ENCODE measurements around the gene MAGI1. TPM values are rescaled to one million over a fixed set of nuclear protein-coding genes. Genes with fewer than 3 reads are reported as not detected.
"Not testable (repeated sequence)": the region's sequence is repeated elsewhere in the genome, so short reads cannot be mapped to it uniquely, and the experiment has no call there.

MAGI1 gene
- total RNA-seq, 3 donors from 2014 or later (not counting 1 experiment from before 2014, with no cell fraction given) = not detected

DNA sequence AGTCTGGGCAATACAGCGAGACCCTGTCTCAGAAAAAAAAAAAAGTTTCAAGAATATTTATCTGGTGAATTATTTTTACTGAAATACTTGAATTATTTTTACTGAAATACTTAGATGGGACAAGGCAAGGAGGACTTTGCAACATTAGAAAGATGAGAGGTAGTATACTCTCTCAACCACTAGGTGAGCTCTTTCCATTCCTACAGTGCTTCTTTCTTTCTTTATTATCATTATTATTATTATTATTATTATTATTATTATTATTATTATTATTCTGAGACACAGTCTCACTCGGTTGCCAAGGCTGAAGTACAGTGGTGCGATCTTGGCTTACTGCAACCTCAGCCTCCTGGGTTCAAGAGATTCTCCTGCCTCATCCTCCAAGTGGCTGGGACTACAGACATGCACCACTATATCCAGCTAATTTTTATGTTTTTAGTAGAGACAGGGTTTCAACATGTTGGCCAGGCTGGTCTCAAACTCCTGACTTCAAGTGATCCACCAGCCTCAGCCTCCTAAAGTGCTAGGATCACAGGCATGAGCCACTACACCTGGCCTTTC is 468.8 kb downstream of the MAGI1 start:
- intact Hi-C loops (cut with micrococcal nuclease) = no loop called here
- ATAC-seq = no peak
- H3K27me3 ChIP-seq (ENCODE audit: control insufficient read depth, insufficient read depth, low read length) = no peaks in the 10 kb centered on the region
- 100% methylated on average over 2 of the region's 3 CpGs for WGBS (ENCODE audit: insufficient coverage)
- no peaks in the 10 kb centered on the region for H3K4me1 ChIP-seq (ENCODE audit: control insufficient read depth, insufficient read depth, low read length)
- H3K27me3 Mint-ChIP-seq (ENCODE audit: low read depth in 2 of 2) = no peaks in the 10 kb centered on the region
- TF ChIP-seq, protein P1, sequence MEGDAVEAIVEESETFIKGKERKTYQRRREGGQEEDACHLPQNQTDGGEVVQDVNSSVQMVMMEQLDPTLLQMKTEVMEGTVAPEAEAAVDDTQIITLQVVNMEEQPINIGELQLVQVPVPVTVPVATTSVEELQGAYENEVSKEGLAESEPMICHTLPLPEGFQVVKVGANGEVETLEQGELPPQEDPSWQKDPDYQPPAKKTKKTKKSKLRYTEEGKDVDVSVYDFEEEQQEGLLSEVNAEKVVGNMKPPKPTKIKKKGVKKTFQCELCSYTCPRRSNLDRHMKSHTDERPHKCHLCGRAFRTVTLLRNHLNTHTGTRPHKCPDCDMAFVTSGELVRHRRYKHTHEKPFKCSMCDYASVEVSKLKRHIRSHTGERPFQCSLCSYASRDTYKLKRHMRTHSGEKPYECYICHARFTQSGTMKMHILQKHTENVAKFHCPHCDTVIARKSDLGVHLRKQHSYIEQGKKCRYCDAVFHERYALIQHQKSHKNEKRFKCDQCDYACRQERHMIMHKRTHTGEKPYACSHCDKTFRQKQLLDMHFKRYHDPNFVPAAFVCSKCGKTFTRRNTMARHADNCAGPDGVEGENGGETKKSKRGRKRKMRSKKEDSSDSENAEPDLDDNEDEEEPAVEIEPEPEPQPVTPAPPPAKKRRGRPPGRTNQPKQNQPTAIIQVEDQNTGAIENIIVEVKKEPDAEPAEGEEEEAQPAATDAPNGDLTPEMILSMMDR (IDR thresholded peaks at IDR 0.05) = no peak
- H3K9me3 ChIP-seq (ENCODE audit: control insufficient read depth, insufficient read depth, low read length) = no peaks in the 10 kb centered on the region
- H3K36me3 Mint-ChIP-seq = no peaks in the 10 kb centered on the region
- no peaks in the 10 kb centered on the region for H3K36me3 ChIP-seq (ENCODE audit: control insufficient read depth, insufficient read depth, low read length)
- no peak overlapping the region for H3K27ac Mint-ChIP-seq
- no peak for DNase-seq
- H3K4me1 Mint-ChIP-seq = no peaks in the 10 kb centered on the region
- no peak overlapping the region for H3K4me3 Mint-ChIP-seq
- H3K27ac ChIP-seq (ENCODE audit: low read length) = no peak overlapping the region
- H3K4me3 ChIP-seq (ENCODE audit: low read length) = no peak overlapping the region
- H3K9me3 Mint-ChIP-seq = peaks cover 0 to 6% of the 10 kb centered on the region in 2 donors

DNA sequence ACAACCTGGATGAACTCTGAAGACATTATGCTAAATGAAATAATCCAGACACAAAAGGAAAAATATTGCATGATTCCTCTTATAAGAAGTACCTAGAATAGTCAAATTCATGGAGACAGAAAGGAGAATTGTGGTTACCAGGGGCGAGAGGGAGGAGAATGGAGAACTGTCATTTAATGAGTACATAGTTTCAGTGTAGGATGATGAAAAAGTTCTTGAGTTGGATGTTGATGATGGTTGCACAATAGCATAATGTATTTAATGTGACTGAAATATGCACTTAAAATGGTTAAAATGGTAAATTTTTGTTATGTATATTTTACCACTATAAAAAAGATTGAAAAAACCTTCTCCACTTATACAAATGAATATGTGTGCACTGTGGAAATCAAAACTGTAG is 469.6 kb downstream of the MAGI1 start:
- Mint-ChIP-seq H3K36me3 (no peaks in the 10 kb centered on the region), H3K9me3 (peaks cover 0 to 2% of the 10 kb centered on the region in 2 donors), H3K27ac (no peak overlapping the region), H3K4me1 (no peaks in the 10 kb centered on the region), H3K4me3 (no peak overlapping the region), H3K27me3 (ENCODE audit: low read depth in 2 of 2) (no peaks in the 10 kb centered on the region)
- Histone ChIP-seq H3K27ac (ENCODE audit: low read length) (no peak overlapping the region), H3K36me3 (ENCODE audit: control insufficient read depth, insufficient read depth, low read length) (no peaks in the 10 kb centered on the region), H3K4me1 (ENCODE audit: control insufficient read depth, insufficient read depth, low read length) (no peaks in the 10 kb centered on the region), H3K27me3 (ENCODE audit: control insufficient read depth, insufficient read depth, low read length) (no peaks in the 10 kb centered on the region), H3K4me3 (ENCODE audit: low read length) (no peak overlapping the region), H3K9me3 (ENCODE audit: control insufficient read depth, insufficient read depth, low read length) (no peaks in the 10 kb centered on the region)
- ATAC-seq (no peak), DNase-seq (no peak)
- TF ChIP-seq, protein P1 (IDR thresholded peaks at IDR 0.05) = no peak
- WGBS (ENCODE audit: insufficient coverage) = 92% methylated on average over 1 of the region's 1 CpG
- intact Hi-C loops (cut with micrococcal nuclease) = no loop called here

DNA sequence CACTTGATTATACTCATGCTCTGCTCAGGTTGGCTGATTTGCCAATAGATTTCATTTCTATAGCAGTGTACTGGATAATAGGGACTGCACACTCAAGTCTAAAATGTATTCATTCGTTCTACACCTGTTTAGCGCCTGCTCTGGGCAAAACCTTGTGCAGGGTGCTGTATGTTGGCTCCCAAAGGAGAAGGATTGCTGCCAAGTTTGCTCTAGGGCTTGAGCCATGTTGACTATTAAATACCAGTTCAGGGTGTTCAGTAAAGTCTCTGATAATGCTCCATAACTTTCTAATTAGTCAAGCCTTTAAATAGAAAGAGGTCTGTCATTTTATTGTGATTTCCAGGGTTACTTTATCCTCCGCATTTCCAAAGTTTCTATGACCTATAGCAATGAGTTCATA is 470.2 kb downstream of the MAGI1 start:
- no peak overlapping the region for H3K4me3 ChIP-seq (ENCODE audit: low read length)
- intact Hi-C loops (cut with micrococcal nuclease) = no loop called here
- no peaks in the 10 kb centered on the region for H3K4me1 Mint-ChIP-seq
- DNase-seq (no peak), ATAC-seq (no peak)
- no peaks in the 10 kb centered on the region for H3K9me3 ChIP-seq (ENCODE audit: control insufficient read depth, insufficient read depth, low read length)
- no peak overlapping the region for H3K27ac Mint-ChIP-seq
- H3K27me3 ChIP-seq (ENCODE audit: control insufficient read depth, insufficient read depth, low read length) = no peaks in the 10 kb centered on the region
- H3K36me3 ChIP-seq (ENCODE audit: control insufficient read depth, insufficient read depth, low read length) = no peaks in the 10 kb centered on the region
- no peaks in the 10 kb centered on the region for H3K4me1 ChIP-seq (ENCODE audit: control insufficient read depth, insufficient read depth, low read length)
- TF ChIP-seq, protein P1 (IDR thresholded peaks at IDR 0.05) = no peak
- WGBS (ENCODE audit: insufficient coverage) = 92% methylated on average over 3 of the region's 3 CpGs
- H3K27ac ChIP-seq (ENCODE audit: low read length) = no peak overlapping the region
- no peaks in the 10 kb centered on the region for H3K27me3 Mint-ChIP-seq (ENCODE audit: low read depth in 2 of 2)
- H3K9me3 Mint-ChIP-seq = peaks cover 0 to 2% of the 10 kb centered on the region in 2 donors
- H3K36me3 Mint-ChIP-seq = no peaks in the 10 kb centered on the region
- no peak overlapping the region for H3K4me3 Mint-ChIP-seq

DNA sequence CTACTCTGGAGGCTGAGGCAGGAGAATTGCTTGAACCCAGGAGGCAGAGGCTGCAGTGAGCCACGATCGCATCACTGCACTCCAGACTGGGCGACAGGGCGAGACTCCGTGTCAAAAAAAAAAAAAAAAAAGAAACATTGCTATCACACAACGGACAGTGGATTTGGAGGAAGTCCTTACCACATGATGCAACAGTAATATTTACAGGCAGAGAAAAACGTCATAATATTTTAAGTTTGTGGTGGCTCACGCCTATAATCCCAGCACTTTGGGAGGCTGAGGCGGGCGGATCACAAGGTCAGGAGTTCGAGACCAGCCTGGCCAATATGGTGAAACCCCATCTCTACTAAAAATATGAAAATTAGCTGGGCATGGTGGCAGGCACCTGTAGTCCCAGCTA is 473.0 kb downstream of the MAGI1 start:
- 86% methylated on average over 2 of the region's 11 CpGs for WGBS (ENCODE audit: insufficient coverage)
- H3K36me3 Mint-ChIP-seq; H3K4me3 ChIP-seq (ENCODE audit: low read length); H3K4me3 Mint-ChIP-seq; H3K36me3 ChIP-seq (ENCODE audit: control insufficient read depth, insufficient read depth, low read length); intact Hi-C loops (cut with micrococcal nuclease); H3K4me1 ChIP-seq (ENCODE audit: control insufficient read depth, insufficient read depth, low read length); H3K27me3 Mint-ChIP-seq (ENCODE audit: low read depth in 2 of 2); H3K9me3 Mint-ChIP-seq; H3K27ac Mint-ChIP-seq; H3K9me3 ChIP-seq (ENCODE audit: control insufficient read depth, insufficient read depth, low read length); H3K4me1 Mint-ChIP-seq; H3K27me3 ChIP-seq (ENCODE audit: control insufficient read depth, insufficient read depth, low read length); ATAC-seq; H3K27ac ChIP-seq (ENCODE audit: low read length); DNase-seq: not testable (repeated sequence)

Measured in natural killer cell (primary cell).